Bronchial epithelial cell (primary cell): ENCODE measurements around the gene OPRL1. TPM values are rescaled to one million over a fixed set of nuclear protein-coding genes. Genes with fewer than 3 reads are reported as not detected.

Source experiments
- DNase-seq: peaks from one replicate; pipeline ENCODE4 v3.0.0-alpha.2; 2010; ENCODE audit warnings: low read depth
- FAIRE-seq: peaks from 2 replicates; lab custom pipeline; 2011; peaks lifted over from hg19 to GRCh38; lab: Jason Lieb, UNC
- H3K27me3 ChIP-seq: 2 replicates; pipeline ENCODE4 v1.5.1; 2011; ENCODE audit warnings: low read length; ENCODE audit not compliant: control insufficient read depth, insufficient read depth
- H3K36me3 ChIP-seq: 2 replicates; pipeline ENCODE4 v1.5.1; 2011; ENCODE audit warnings: low read length; ENCODE audit not compliant: control insufficient read depth, insufficient read depth
- H3K4me3 ChIP-seq: 2 replicates; pipeline ENCODE4 v1.5.1; 2011; ENCODE audit warnings: mild to moderate bottlenecking, low read depth, low read length, control low read depth
- total RNA-seq: library from RNA; depleted of rRNA; stranded (reverse); fragments of >200 nt; gene quantifications from 2 replicates; pipeline ENCODE4 v1.2.1, GENCODE V29; 2014
- TF ChIP-seq, protein P1 (sequence below): IDR thresholded peaks from 2 replicates; pipeline ENCODE4 v1.5.1; 2011; ENCODE audit warnings: mild to moderate bottlenecking, moderate library complexity, low read length, control low read depth, inconsistent platforms; ENCODE audit not compliant: insufficient read depth, severe bottlenecking

OPRL1 gene
- total RNA-seq, 1 donor from 2014 or later = under 0.01 TPM

- no peak for DNase-seq
- H3K36me3 ChIP-seq = peaks cover 9% of the 10 kb centered on the region
- TF ChIP-seq, protein P1, sequence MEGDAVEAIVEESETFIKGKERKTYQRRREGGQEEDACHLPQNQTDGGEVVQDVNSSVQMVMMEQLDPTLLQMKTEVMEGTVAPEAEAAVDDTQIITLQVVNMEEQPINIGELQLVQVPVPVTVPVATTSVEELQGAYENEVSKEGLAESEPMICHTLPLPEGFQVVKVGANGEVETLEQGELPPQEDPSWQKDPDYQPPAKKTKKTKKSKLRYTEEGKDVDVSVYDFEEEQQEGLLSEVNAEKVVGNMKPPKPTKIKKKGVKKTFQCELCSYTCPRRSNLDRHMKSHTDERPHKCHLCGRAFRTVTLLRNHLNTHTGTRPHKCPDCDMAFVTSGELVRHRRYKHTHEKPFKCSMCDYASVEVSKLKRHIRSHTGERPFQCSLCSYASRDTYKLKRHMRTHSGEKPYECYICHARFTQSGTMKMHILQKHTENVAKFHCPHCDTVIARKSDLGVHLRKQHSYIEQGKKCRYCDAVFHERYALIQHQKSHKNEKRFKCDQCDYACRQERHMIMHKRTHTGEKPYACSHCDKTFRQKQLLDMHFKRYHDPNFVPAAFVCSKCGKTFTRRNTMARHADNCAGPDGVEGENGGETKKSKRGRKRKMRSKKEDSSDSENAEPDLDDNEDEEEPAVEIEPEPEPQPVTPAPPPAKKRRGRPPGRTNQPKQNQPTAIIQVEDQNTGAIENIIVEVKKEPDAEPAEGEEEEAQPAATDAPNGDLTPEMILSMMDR = no peak
- FAIRE-seq = no peak
- no peaks in the 10 kb centered on the region for H3K27me3 ChIP-seq
- H3K4me3 ChIP-seq = no peak overlapping the region
Observed at GRCh38 chr20:64035066-64035932, 44.6 kb upstream of the OPRL1 start.

DNA sequence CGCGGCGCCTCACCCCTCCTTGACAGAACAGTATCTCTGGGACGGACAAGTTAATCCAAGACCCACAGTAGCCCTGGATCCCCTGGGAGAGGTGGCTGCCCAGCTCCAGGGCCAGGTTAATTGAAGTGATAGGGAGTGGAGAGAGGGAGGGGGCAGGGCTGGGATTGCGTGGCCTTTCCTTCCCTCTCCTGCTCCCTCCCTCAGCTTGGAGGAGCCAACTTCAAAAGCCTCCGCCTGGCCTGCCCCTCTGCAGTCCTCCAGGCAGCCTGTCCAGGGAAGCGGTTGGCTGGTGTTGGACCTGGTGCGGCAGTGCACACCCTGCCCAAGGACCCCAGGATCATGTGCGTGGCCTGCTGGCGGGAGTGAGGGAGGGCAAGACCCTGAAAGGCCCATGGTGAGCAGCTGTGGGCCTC, 43.9 kb upstream of the OPRL1 start, which contains the start of gene C20orf204:
C20orf204 (plus strand) TSS at position 250 of the 413 bp plus-strand sequence; CDS start at position 392, 142 bp downstream.
- TF ChIP-seq, protein P1 = no peak

GRCh38 chr20:64036346-64037198, 43.3 kb upstream of the OPRL1 start:
- DNase-seq = no peak
- H3K36me3 ChIP-seq = peaks cover 7% of the 10 kb centered on the region
- peaks cover 1% of the 10 kb centered on the region for H3K27me3 ChIP-seq
- no peak for FAIRE-seq
- H3K4me3 ChIP-seq = no peak overlapping the region
- TF ChIP-seq, protein P1 = no peak

More for the DNA sequence above, 43.9 kb upstream of the OPRL1 start, which contains the start of gene C20orf204:
- no peak within 1 kb of the TSS for H3K4me3 ChIP-seq
- FAIRE-seq = no peak
- H3K36me3 ChIP-seq = peaks cover 7% of the 10 kb centered on the region
- DNase-seq = no peak
- H3K27me3 ChIP-seq = peaks cover 1% of the 10 kb centered on the region

GRCh38 chr20:64037199-64037497, 42.7 kb upstream of the OPRL1 start:
- Histone ChIP-seq H3K27me3 (peaks cover 1% of the 10 kb centered on the region), H3K36me3 (peaks cover 3% of the 10 kb centered on the region), H3K4me3 (no peak overlapping the region)
- FAIRE-seq (no peak), DNase-seq (no peak)
- TF ChIP-seq, protein P1 = no peak

GRCh38 chr20:64037498-64038213, 42.2 kb upstream of the OPRL1 start:
- FAIRE-seq (no peak), DNase-seq (no peak)
- Histone ChIP-seq H3K36me3 (peaks cover 3% of the 10 kb centered on the region), H3K4me3 (no peak overlapping the region), H3K27me3 (peaks cover 1% of the 10 kb centered on the region)
- TF ChIP-seq, protein P1 = no peak
